RCC 7860 (cell line): ENCODE data around the gene UAP1L1.
A peak's percentile ranks its signal among the peaks of the same experiment; 100 is the strongest.
"Not testable (repeated sequence)": the region's sequence is repeated elsewhere in the genome, so short reads cannot be mapped to it uniquely, and the experiment has no call there.

Experiments used
- DNase-seq: peaks from one replicate; pipeline ENCODE4 v3.0.0-alpha.2; 2015; ENCODE audit warnings: low spot score
- FAIRE-seq: peaks from 2 replicates; lab custom pipeline; 2012; peaks lifted over from hg19 to GRCh38; lab: Jason Lieb, UNC

The UAP1L1 gene

DNA sequence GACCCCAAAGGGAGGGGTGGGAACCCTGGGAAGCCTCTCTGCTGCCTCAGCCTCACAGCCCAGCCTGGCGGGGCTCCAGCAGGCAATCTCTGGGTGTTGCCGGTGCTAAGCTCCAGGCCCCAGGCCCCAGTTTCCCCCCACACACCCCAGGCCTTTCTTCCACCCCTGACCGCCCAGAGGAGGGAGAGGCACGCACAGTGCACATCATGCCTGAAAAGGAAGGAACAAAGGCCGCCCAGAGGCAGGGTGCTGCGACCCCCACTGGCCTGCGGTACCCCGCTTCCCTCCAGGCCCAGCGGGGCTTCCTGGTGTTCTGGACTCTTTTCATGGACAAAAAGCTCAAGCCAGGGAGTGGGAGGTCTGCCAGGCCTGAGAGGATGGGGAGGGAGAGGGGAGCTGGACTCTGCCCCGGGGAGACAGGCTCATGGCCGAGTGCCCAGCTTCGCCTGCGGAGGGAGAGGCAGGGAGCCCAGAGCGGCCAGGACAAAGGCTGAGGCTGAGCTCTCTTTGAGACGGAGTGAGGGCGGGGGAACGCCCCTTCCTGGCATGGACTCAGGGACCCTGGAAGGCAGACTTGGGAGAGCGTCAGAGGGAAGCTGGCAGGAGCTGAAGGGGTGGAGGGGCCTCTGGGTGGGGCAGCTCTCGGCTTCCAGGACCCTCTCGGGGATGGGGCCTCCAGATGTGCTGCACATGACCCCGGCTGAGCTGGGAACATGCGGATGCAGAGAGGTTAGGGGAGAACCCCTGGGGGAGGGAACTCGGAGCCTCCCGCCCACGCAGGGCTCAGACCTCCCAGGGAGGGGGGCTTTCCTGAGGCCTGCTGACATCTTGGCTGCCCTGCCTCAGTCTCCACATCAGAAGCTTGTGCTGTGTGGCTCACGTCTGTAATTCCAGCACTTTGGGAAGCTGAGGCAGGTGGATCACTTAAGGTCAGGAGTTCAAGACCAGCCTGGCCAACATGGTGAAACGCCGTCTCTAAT is 21.6 kb upstream of the UAP1L1 start:
- DNase-seq = no peak

DNA sequence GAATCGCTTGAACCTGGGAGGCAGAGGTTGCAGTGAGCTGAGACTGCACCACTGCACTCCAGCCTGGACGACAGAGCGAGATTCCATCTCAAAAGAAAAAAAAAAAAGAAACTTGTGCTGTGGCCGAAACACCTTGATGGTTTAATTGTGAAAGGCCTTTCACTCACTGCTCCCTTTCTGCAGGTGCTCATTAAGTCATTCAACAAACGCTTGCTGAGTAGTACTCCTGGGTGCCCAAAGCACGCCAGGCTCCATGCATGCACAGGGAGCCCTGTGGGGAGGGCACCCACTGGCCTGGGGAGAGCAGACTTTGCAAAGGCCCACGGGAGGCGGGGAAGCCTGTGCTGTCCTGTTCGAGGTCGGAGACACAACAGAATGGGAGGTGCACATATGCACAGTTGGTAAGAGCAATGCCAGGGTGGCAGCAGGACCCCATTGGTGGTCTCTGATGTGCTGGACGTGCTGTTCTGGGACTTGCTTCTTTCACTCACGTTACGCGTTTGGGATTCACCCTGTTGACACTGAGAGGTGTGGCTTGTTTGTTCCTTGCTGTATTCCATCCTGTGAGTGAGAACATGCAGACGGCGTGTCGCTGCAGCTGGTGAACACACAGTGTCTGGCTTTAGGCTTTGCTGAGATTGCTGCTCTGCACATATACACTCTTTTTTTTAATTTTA is 20.4 kb upstream of the UAP1L1 start:
- DNase-seq (no peak), FAIRE-seq (no peak)

More for the DNA sequence above, 21.6 kb upstream of the UAP1L1 start:
- no peak for FAIRE-seq

DNA sequence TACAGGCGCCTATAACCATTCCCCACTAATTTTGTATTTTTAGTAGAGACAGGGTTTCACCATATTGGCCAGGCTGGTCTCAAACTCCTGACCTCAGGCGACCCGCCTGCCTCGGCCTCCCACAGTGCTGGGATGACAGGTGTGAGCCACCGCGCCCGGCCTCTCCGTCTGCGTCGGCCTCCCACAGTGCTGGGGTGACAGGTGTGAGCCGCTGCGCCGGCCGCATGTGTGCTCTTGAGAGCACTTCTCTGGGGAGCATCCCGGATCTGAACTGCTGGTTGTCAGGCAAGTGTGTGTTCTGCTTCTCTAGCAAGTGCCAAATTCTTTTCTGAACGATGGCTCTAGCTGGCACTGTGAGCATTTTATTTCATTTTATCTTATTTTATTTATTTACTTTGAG is 19.8 kb upstream of the UAP1L1 start:
- DNase-seq (no peak), FAIRE-seq (no peak)

DNA sequence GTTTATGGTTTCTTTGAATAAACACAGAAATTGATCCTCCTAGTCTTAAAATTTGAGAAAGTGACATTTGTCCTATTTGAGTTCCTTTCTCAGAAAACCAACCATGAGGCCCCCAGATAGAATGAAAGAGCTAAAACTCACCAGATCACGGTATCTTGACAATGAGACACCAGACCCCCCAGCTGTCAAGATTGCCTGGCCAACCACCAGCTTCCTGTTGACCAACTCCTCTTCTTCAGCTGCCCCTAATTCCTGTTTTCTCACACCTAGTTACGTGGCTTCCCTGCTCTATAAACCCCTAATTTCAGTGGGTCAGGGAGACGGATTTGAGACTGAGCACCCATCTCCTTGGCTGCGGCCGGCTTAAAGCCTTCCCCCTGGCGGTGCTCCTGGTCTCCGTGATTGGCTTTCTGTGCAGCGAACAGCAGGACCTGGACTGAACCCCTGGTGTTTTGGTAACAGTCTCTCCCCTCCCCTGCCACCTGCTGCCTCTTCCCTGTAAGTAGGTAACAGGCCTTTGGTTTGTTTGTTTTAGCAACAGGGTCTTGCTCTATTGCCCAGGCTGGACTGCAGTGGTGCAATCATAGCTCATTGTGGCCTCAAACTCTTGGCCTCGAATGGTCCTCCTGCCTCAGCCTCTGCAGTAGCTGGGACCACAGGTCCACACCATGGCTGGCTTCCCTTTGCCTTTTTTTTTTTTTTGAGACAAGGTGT is 18.6 kb upstream of the UAP1L1 start:
- FAIRE-seq = no peak
- no peak for DNase-seq

DNA sequence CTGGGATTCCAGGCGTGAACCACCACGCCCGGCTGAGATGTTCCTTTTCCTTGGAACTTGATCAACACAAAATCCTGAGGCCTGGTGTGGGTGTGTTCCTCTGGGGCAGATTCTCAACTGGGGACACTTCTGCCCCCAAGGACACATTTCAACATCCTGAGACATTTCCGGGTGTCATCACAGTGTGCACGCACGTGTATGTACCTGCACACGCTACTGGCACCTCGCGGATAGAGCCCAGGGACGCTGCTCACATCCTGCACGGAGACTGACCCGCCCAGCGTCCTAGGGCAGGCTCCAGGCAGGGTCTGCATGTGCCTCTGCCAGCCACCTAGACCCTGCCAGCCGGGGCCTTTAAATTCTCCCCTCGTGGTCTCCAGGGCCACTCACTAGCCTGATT is 14.9 kb upstream of the UAP1L1 start:
- DNase-seq = no peak
- no peak for FAIRE-seq

DNA sequence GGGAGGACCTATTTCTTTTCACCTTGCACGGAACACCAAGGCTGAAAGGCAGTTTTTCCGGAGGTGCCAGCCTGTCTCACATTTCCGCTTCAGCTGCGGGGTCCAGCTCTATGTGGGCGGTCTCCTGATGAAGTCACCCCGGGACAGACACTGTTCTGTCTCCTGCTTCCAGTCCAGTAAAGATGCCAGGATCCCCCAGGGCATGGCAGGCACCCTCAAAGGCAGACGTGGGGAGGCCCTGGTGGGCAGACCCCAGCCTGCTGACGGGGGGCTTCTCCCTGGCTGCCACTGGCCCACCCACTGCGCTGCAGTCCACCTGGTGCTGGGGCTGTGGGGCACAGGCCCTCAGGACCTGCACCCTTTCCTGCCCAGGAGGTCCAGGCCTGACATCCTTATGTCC is 14.5 kb upstream of the UAP1L1 start:
- DNase-seq, FAIRE-seq: not testable (repeated sequence)

DNA sequence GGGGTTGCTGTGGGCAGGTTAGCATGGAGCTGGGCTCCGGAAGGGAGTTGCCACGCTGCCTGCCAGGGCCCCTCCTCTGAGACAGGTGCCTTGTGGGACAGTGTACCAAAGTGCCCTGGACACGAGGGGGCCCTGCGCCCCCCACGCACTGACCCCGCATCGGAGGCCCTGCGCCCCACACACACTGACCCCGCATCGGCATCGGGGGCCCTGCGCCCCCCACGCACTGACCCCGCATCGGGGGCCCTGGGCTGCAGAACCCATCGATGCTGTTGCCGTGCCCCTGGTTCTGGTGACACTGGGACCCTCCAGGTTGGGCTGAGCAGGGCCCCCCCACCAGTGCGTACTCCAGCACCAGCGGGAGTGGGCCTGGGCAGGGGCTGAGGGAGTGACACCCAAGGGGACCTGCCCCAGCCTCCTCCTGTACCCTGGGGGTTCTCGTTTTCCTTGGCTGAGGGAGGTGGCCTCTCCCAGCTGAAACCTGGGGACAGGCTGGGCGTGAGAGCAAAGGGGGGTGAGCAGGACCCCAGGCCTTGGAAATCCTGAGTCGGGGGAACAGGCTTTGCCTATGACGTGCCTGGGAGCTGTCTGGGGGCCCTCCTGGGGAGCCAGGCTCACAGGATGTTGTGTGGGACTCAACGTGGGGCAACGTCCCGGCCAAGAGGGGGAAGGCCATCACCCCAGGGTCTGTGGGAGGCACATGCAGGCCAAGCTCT is 13.8 kb upstream of the UAP1L1 start:
- FAIRE-seq (no peak), DNase-seq (no peak)

DNA sequence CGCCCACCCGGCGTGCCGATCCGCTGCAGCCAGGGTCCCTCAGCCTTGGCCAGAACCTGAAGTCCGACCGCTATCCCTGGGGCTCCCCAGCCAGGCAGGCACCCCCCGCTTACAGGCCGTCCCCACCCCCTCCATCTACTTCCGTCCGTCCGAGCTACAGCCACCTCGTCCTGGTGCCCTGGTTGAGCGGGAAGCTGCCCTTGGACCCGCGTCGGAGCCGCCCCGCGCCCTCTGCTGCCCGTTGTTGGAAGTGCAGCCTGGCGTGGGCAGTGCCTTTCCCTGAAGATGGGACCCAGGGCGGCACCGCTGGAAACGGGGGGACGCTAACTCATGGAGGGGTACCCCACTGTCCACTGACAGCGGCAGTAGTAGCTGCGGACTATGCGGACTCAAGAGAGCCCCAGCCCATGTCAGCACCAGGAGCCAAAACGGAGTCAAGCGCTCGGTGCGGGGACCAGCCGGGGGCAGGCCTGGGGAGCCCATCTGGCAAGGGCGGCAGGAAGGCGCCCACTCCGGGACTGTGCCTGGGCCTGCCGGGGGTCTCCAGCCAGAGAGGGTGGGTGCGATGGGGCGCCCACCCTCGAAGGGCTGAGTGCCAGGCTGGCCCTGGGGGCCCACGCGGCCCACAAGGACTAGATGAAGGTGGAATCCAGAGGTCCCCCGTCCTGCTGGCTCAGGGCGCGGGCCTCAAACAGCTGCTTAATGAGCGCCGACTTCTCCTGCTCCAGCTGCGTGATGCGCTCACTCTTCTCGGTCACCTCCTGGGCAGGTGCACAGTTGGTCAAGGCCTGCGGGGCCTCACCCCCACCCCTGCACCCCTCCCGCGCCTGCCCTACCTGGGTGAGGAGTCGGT is 13.1 kb upstream of the UAP1L1 start:
- DNase-seq = peak; percentile 18
- FAIRE-seq = no peak

DNA sequence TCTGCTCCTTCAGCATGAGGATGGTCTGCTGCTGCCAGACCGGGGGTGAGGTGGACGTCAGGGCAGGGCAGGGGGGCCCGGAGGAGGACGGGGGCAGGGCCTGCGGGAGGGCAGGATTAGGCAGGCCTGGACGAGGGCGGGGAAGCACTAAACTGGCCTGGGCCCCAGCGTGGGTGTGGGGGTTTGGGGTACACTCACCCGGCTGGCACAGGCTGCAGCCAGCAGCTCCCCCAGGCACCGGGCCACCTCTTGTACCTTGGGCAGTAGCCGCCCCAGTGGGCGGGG is 12.5 kb upstream of the UAP1L1 start:
- DNase-seq (no peak), FAIRE-seq (no peak)

DNA sequence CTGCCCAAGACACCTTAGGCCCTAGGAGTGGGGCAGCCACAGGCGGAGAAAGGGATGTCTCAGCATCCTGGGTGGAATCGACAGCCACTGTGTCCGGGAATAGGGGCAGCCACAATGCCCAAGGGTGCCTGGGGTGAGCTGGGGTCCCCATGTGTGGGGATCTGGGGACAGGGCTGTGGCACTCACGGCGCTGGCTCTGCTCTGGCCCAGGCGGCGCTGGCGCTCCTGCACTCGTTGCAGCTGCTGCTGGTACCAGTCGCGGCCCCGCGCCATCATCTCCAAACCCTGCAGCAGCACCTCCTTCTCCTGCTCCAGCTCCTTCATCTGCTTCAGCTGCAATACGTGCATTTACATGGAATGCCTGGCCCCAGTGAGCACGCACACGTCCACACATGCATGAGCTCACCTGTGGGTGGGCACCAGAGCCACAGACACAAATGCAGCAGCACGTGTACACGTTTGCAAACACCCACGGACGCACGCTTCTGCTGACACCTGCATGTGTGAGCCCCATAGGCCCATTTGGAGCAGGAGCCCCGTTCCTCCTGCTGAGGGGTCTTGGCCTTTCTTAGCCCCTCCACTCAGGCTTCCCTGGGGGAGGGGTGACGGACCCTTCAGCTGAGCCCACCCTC is 11.9 kb upstream of the UAP1L1 start:
- FAIRE-seq = no peak

DNA sequence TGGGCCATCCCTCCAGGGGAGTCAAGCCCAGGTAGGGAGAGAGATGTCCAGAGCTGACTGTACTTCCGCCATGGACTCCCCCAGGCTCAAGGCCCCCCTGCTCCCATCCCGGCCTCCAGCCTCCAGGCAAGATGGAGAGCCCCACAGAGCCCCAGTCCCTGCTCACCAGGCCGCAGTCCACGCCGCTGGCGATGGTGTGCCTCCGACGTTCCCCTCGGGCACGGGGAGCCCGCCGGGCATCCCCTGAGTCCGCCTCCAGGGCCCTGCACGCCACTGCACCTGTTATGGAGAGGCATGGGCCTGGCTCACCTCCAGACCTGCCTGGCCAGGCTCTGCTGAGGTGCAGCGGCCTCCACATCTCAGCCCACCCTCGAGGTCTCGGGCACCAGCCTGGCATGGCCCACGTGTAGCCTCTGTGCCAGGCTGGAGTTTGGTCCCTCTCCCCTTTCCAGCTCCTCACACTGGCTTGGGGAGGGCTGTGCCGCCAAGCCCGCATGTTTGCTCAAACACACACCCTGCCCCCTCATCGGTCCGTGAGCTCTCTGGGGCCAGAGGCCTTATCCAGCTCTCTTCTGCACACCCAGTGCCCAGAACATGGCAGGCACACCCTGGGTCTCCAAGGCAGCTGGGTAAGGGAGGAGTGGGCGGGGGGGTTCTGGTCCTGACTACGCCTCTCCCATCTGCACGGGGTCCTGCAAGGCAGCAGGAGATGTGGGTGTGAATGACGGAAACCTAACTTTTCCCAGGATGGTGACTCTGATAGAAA is 11.0 kb upstream of the UAP1L1 start:
- FAIRE-seq = no peak

More for the DNA sequence above, 11.9 kb upstream of the UAP1L1 start:
- DNase-seq = no peak

DNA sequence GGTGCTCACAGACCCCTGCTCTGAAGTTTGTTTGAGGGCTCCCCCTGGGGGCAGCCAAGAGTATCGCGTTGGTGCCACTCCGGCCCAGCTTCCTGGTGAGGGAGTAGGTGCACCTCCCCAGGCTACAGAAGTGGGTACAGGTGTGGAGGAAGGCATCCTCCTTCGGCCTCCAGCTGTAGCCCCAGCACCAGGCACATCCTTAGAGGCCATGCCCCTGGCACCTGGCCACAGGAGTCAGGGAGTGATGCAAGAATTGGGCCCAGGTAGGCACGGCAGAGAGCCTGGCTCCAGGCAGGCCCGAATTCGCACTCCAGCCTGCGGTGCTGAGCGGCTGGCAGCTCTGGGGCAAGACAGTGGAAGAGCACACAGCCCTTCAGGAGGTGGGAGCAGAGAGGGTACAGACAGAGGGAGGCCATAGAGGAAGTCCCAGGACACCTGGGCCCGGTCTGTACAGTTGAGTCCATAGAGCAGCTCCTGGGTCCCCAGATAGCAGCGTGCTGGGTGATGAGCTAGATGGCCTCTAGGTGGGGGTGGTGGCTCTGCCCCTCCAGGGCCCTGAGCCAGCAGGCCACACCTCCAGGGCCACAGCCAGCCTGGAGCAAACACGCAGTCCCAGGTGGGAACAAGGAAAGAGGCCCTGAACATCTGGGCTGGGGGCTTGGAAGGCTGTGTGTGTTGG is 9.3 kb upstream of the UAP1L1 start:
- FAIRE-seq = no peak

More for the DNA sequence above, 11.0 kb upstream of the UAP1L1 start:
- DNase-seq = no peak

DNA sequence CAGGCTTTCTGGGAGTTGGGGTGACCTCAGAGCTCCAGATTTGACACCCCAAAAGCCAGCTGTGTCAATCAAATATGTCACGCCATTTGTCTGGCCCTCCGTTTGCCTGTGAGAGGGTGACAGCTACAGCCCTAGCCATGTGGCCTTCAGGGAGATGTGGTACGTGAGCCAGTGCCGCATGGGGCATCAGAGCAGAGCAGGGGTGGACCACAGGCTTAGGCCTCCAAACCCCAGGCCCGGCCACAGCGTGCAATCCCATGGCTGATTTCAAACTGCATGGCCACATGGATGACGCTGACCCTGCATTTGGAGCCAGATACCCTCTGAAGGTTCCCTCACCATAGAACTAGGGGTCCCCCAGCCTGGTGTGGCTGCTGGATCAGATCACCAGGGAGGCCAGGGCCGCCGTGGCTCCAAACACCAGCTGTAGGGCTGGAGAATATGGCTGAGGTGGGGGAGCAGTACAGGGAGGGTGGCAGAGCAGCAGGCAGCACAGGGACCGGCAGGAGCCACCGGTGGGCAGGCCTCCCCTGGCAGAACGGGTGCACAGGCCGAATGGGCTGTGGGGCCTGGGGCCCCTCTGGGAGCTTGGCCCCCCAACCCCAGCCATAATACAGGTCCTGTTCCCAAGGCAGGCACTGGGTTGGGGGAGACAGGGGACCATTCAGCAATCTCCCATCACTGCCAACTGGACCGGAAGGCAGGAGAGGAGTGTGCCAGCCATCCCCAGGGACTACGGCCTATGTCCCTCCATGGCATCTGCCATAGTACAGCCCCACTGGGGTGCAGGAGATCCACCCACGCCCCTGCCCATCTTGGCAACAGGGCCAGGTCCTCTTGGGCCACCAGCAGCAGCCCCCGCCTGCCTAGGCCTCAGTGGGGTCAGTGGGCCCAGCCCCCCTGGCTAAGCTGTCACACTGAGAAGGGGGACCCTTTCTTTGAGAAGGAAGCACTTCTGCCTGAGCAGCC is 8.5 kb upstream of the UAP1L1 start:
- FAIRE-seq = no peak
- no peak for DNase-seq

More for the DNA sequence above, 9.3 kb upstream of the UAP1L1 start:
- peak; percentile 66 for DNase-seq

DNA sequence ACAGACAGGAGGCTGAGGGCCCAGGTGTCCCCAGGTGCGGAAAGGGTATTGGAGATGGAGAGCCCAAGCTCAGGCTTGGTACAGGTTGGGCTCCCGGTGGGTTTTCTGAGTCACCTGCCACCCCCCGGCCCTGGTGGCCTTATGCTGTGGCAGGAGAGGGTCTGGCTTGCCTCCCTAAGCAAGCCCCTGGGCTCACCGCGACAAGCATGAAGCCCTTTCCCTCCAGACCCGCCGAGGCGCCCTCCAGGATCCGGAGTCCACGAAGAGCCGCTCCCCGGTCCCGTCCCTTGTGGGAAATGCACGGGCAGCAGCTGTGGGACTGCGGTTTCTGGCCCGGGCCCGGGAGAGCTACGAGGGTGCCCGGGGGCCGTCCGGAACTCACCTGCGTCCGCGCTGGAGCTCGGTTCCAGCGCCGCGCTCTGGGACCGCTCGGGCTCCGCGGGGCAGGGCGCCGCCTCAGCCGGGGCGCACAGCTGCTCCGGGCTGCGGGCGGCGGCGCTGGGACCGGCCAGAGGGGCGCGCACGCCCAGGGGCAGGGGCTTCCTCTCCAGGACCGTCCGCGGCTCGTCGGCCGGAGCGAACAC is 7.7 kb upstream of the UAP1L1 start:
- DNase-seq = no peak
- no peak for FAIRE-seq

DNA sequence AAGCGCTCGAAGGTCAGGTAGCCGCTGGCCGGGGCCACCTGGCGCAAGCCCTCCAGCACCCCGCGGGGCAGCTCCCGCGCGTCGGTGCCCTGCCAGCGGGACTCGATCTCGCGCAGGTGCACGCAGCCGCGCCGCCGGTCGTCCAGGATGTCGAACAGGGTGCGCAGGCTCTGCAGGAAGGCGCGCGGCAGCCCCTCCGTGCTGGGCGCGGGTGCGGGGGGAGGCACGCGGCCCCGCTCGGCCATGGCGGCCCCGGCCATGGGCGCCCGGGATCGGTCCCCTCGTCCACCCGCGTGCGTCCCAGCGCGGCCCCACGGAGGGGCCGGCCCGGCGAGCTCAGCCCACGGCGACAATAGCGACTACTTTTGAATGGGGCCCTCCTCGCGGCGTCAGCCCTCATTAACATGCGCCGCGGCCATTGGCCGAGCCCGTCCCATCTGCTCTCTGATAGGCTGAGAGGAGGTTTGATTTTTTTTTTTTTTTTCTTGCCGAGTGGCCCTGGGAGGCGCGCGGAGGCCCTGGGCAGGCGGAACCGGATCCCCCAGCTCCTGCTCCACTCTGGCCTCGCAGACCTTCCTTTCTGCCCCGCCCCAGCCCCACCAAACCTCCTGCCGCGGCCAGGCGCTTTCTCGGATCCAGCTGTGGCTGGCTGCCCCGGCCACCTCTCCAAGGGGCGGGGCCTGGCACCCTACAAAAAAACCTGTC is 7.0 kb upstream of the UAP1L1 start, which contains the start of gene SAPCD2:
Gene SAPCD2 (minus strand): TSS at position 357 of the 705 bp plus-strand sequence. CDS start 97 bp downstream, at position 260.
- DNase-seq = peak; percentile 85
- FAIRE-seq = peak; percentile 88

DNA sequence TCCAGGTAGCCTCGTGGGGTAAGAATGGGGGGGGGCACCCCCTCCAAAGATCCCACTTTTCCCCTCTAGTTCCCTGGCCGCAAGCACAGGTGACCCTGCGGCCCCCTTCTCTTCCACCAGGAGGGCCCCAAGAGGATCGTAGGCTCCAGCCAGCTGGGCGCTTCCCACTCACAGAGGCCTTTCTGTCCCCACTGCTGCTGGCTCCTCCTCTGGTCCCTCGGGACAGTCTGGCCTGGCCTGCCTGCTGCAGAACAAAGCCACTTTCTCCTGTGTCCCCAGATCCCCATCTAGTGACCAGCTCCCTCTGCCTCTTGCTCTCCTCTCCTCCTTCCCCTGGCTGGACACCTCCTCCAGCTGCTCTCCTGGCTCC is 6.4 kb upstream of the UAP1L1 start:
- FAIRE-seq (no peak), DNase-seq (peak; percentile 11)
